A549 treated with AZD9567 at 1 μM for 4 hours (cell line): ENCODE measurements around the gene SPATA17. TPM values are rescaled to one million over a fixed set of nuclear protein-coding genes. Genes with fewer than 3 reads are reported as not detected.

Experiments used
- total RNA-seq: library from RNA; stranded (reverse); fragments of 200-300 nt; extraction: Qiagen RNA extraction; gene quantifications from 5 replicates; pipeline ENCODE4 v1.2.3, GENCODE V29; 2022; ENCODE audit not compliant: insufficient read depth

Gene SPATA17
- total RNA-seq: 2.0 to 2.9 TPM (median 2.4 TPM) in 5 replicates

GRCh38 chr1:217630711-217631591 lies at the start of gene SPATA17, which contains the start of gene GPATCH2:
Gene SPATA17 (plus strand): TSS chr1:217631344. CDS start chr1:217631379, 35 bp downstream.
Gene GPATCH2 (minus strand): TSS chr1:217631090. CDS start chr1:217630971, 119 bp downstream.

Other genes with a start within 250 kb of the SPATA17 start
- 7.1 to 9.8 TPM (median 9.4 TPM) in 5 replicates for gene GPATCH2, start 254 bp upstream of the SPATA17 start, total RNA-seq